Erythroblast (primary cell): ENCODE measurements around the gene SPATA17.

Experiments used
- GATA1 ChIP-seq: IDR thresholded peaks from 2 replicates; pipeline ENCODE4 v1.6.1; 2011; ENCODE audit warnings: low read depth, mild to moderate bottlenecking, control low read depth, low read length, moderate library complexity
- POLR2A ChIP-seq: IDR thresholded peaks from 2 replicates; pipeline ENCODE4 v1.6.1; 2011; ENCODE audit warnings: mild to moderate bottlenecking, low read length

DNA sequence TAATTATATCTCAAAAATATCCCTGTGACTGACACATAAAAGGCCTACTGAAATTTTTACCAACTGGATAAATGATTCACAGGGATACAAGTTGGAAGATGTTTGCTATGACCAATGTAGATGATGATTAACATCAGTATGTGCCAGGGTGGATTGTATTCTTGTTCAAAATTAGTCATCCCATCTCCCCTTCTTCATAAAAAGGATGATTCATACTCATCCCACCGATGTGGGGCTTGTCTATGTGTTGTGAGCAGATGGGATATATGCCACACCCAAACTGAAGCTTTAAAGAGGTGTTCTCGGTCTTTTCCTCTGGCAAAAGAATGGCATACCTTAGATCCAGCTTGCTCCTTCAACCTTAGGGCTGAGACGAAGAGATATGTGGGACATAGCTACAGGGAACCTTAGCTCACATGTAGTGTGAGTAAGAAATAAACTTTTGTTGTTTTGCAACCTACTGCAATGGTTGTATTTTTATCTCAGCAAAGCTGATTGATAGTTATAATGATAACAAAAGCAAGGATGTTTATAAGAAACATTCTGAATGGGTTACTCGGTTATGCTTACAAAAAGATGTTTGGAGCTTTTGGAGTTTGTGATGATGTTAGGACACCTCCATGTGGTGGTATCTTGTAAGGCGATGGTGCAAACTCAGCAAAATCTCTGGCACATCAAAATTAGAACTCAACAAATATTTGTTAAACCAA lies 29.4 kb downstream of the SPATA17 start:
- TF ChIP-seq POLR2A (no peak), GATA1 (no peak)
